Gastroesophageal sphincter (tissue), 4 donors: ENCODE data around the gene RANBP17. TPM values are rescaled to one million over a fixed set of nuclear protein-coding genes. Genes with fewer than 3 reads are reported as not detected.

ENCODE experiments used
- ATAC-seq: fragments of 150-250 bp; one replicate; pipeline ENCODE4 v1.9.1; 2016; ENCODE audit warnings: mild to moderate bottlenecking, moderate library complexity
- H3K27ac ChIP-seq, 4 donors: fragments of 200-600 bp; sonication (generic) in 3 of 4; 1 replicate in 3 of 4; 2 replicates in 1 of 4; pipeline ENCODE4 v1.5.1; 2016 to 2019
- H3K27me3 ChIP-seq: fragments of 200-600 bp; sonication (generic); one replicate; pipeline ENCODE4 v1.5.1; 2019
- H3K36me3 ChIP-seq, 2 donors: fragments of 200-600 bp; sonication (generic); one replicate each; pipeline ENCODE4 v1.5.1; 2019; ENCODE audit warnings: control low read depth in 1 of 2
- H3K4me1 ChIP-seq, 3 donors: fragments of 200-600 bp; sonication (generic); 1 replicate in 2 of 3; 2 replicates in 1 of 3; pipeline ENCODE4 v1.5.1; 2016 to 2019; ENCODE audit warnings: control low read depth in 2 of 3
- H3K4me3 ChIP-seq, 2 donors: fragments of 200-600 bp; sonication (generic); one replicate each; pipeline ENCODE4 v1.5.1; 2019; ENCODE audit warnings: mild to moderate bottlenecking in 1 of 2, moderate library complexity in 1 of 2
- H3K9me3 ChIP-seq, 3 donors: fragments of 200-600 bp; sonication (generic); one replicate each; pipeline ENCODE4 v1.5.1; 2017 to 2019; ENCODE audit warnings: control low read depth in 2 of 3
- EP300 ChIP-seq: sonication (generic); formaldehyde crosslinking; IDR thresholded peaks from one replicate; pipeline ENCODE4 v1.6.1; 2017; ENCODE audit warnings: antibody characterized with exemption, mild to moderate bottlenecking
- POLR2A ChIP-seq, 2 donors: fragments of 450-650 bp; IDR thresholded peaks; one replicate each; pipeline ENCODE4 v1.6.1; 2017; ENCODE audit warnings: antibody characterized with exemption in 2 of 2, mild to moderate bottlenecking in 2 of 2, moderate library complexity in 1 of 2
- POLR2AphosphoS5 ChIP-seq: sonication (generic); formaldehyde crosslinking; IDR thresholded peaks from one replicate; pipeline ENCODE4 v1.6.1; 2017; ENCODE audit warnings: antibody characterized with exemption
- WGBS, 2 donors: methylation state at CpG; one replicate each; pipeline ENCODE4 v1.1.5; 2018; ENCODE audit warnings: low coverage in 1 of 2; 5-methylcytosine and 5-hydroxymethylcytosine counted together
- total RNA-seq, 4 donors: library from RNA; depleted of rRNA; stranded (reverse); fragments of >200 nt; gene quantifications; one replicate each; pipeline ENCODE4 v1.1.0, GENCODE V29; 2016
- TF ChIP-seq, protein P1 (sequence below), 4 experiments: fragments of 200-600 bp in 2 of 4; fragments of 450-650 bp in 2 of 4; sonication (generic) in 1 of 4; IDR thresholded peaks; one replicate each; pipeline ENCODE4 v1.5.1; 2017 to 2019; ENCODE audit warnings: antibody characterized with exemption in 4 of 4, mild to moderate bottlenecking in 2 of 4, moderate library complexity in 2 of 4

RANBP17 gene
- total RNA-seq, 4 donors from 2014 or later: 7.7 to 21.7 (median 13.8) TPM

DNA sequence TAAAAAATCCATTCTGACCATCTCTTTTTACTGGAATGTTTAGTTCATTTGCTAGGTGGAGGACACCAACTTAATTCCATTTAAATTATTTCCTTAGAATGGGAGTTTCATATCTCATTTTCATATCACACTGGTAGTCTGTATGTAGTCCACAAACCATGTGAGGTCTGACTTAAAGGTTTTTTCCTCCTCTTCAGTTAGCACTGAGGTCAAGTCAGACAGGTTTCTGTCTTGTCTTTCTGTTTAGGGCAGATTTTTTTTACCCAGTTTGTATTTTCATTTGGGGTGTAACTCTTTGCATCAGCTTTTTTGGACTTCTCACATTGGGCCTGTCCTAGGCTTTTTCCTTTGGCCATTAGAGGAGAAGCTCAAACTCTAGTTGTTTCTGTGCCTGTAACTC is 75.3 kb downstream of the RANBP17 start:
- Histone ChIP-seq H3K4me1 (no peaks in the 10 kb centered on the region), H3K9me3 (no peaks in the 10 kb centered on the region), H3K27me3 (no peaks in the 10 kb centered on the region), H3K27ac (no peak overlapping the region), H3K36me3 (no peaks in the 10 kb centered on the region), H3K4me3 (no peak overlapping the region)
- ATAC-seq: no peak
- no peak for TF ChIP-seq EP300

DNA sequence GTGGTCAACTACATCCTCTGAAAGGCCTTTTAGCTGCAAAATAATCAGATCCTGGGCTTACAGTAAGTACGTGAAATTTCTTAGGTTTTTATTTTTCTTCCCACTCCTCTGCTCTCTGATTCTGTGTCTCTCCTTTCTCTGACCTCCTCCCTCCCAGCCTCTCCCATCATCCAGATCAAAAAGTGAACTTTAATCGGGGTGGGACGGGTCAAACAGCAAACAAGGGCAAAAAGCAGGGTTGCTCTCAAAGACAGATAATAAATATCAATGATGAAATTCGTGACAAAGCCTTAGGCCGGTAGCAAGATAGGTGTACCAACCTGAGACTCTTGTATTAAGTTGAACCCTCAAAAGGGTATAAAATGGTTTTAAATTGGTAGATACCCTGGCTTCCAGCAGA is 76.1 kb downstream of the RANBP17 start:
- no peak for TF ChIP-seq POLR2AphosphoS5
- TF ChIP-seq POLR2A (IDR thresholded peaks at IDR 0.05): no peak
- TF ChIP-seq EP300: no peak

GRCh38 chr5:170939178-170939577 is 77.4 kb downstream of the RANBP17 start:
- ATAC-seq: no peak
- no peak overlapping the region for H3K27ac ChIP-seq
- no peaks in the 10 kb centered on the region for H3K9me3 ChIP-seq
- 62 to 95% methylated on average over 6 to 8 of the region's 8 CpGs for WGBS, 2 donors
- H3K4me1 ChIP-seq: no peaks in the 10 kb centered on the region
- H3K27me3 ChIP-seq: no peaks in the 10 kb centered on the region
- TF ChIP-seq, protein P1, sequence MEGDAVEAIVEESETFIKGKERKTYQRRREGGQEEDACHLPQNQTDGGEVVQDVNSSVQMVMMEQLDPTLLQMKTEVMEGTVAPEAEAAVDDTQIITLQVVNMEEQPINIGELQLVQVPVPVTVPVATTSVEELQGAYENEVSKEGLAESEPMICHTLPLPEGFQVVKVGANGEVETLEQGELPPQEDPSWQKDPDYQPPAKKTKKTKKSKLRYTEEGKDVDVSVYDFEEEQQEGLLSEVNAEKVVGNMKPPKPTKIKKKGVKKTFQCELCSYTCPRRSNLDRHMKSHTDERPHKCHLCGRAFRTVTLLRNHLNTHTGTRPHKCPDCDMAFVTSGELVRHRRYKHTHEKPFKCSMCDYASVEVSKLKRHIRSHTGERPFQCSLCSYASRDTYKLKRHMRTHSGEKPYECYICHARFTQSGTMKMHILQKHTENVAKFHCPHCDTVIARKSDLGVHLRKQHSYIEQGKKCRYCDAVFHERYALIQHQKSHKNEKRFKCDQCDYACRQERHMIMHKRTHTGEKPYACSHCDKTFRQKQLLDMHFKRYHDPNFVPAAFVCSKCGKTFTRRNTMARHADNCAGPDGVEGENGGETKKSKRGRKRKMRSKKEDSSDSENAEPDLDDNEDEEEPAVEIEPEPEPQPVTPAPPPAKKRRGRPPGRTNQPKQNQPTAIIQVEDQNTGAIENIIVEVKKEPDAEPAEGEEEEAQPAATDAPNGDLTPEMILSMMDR (IDR thresholded peaks at IDR 0.05): no peak
- TF ChIP-seq POLR2AphosphoS5 (no peak), POLR2A (IDR thresholded peaks at IDR 0.05) (no peak), EP300 (no peak)
- no peaks in the 10 kb centered on the region for H3K36me3 ChIP-seq
- H3K4me3 ChIP-seq: no peak overlapping the region

More for the DNA sequence above, 76.1 kb downstream of the RANBP17 start:
- Histone ChIP-seq H3K9me3 (no peaks in the 10 kb centered on the region), H3K36me3 (no peaks in the 10 kb centered on the region), H3K4me3 (no peak overlapping the region), H3K4me1 (no peaks in the 10 kb centered on the region), H3K27me3 (no peaks in the 10 kb centered on the region), H3K27ac (no peak overlapping the region)
- WGBS, 2 donors: 67 to 84% methylated on average over 3 to 5 of the region's 5 CpGs
- ATAC-seq: no peak

- 90 to 99% methylated on average over 4 to 7 of the region's 8 CpGs for WGBS, 2 donors
- no peaks in the 10 kb centered on the region for H3K4me1 ChIP-seq
- H3K36me3 ChIP-seq: no peaks in the 10 kb centered on the region
- H3K4me3 ChIP-seq: no peak overlapping the region
- no peak for TF ChIP-seq EP300
- TF ChIP-seq, protein P1 (IDR thresholded peaks at IDR 0.05): no peak
- TF ChIP-seq POLR2AphosphoS5: no peak
- H3K27me3 ChIP-seq: no peaks in the 10 kb centered on the region
- H3K27ac ChIP-seq: no peak overlapping the region
- no peaks in the 10 kb centered on the region for H3K9me3 ChIP-seq
- ATAC-seq: no peak
Measured at GRCh38 chr5:170941788-170942187, 80.0 kb downstream of the RANBP17 start.

DNA sequence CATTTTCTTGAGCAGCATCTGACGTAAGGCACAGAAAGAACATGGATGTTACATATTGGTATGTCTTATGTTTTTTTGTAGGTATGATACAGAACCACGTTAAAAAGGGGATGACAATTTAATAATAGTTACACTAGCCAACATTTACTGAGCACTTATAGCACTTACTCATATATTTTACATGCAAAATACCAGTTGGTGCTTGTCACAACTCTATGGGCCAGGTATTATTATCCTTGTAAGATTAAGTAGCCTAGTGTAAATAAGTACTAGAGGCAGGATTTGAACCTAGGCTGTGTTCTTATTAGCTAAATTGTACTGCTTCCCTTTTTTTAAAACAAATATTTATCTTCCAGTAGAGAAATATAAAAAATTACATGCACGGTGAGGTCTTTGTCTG is 83.5 kb downstream of the RANBP17 start:
- TF ChIP-seq POLR2A (IDR thresholded peaks at IDR 0.05) (no peak), EP300 (no peak), POLR2AphosphoS5 (no peak)
- TF ChIP-seq, protein P1 (IDR thresholded peaks at IDR 0.05): no peak
- WGBS, 2 donors: 72 to 87% methylated on average over 3 of the region's 3 CpGs
- ATAC-seq: no peak
- H3K27ac ChIP-seq: no peak overlapping the region
- no peaks in the 10 kb centered on the region for H3K36me3 ChIP-seq
- H3K27me3 ChIP-seq: no peaks in the 10 kb centered on the region
- no peaks in the 10 kb centered on the region for H3K4me1 ChIP-seq
- no peak overlapping the region for H3K4me3 ChIP-seq
- no peaks in the 10 kb centered on the region for H3K9me3 ChIP-seq

- H3K36me3 ChIP-seq: no peaks in the 10 kb centered on the region
- ATAC-seq: no peak
- H3K27ac ChIP-seq: no peak overlapping the region
- TF ChIP-seq POLR2A (IDR thresholded peaks at IDR 0.05): no peak
- TF ChIP-seq, protein P1 (IDR thresholded peaks at IDR 0.05): no peak
- TF ChIP-seq EP300: no peak
- no peak for TF ChIP-seq POLR2AphosphoS5
- 47 to 53% methylated on average over 3 of the region's 3 CpGs for WGBS, 2 donors
- H3K27me3 ChIP-seq: no peaks in the 10 kb centered on the region
- no peaks in the 10 kb centered on the region for H3K9me3 ChIP-seq
- no peak overlapping the region for H3K4me3 ChIP-seq
- no peaks in the 10 kb centered on the region for H3K4me1 ChIP-seq
Measured at GRCh38 chr5:170960567-170960966, 98.7 kb downstream of the RANBP17 start.
